B cell (primary cell): ENCODE data around the gene PYDC1. TPM values are rescaled to one million over a fixed set of nuclear protein-coding genes. Genes with fewer than 3 reads are reported as not detected.

Source experiments
- ATAC-seq: fragments of 200-7000 bp; cut with Tn5 transposase; one replicate; pipeline ENCODE4 v1.10.0; 2021; ENCODE audit warnings: low read depth, mild to moderate bottlenecking, moderate number of reproducible peaks, moderate library complexity
- CTCF ChIA-PET: fragments of 350-600 bp; sonication (Branson Sonifier 250); formaldehyde crosslinking; loops from one replicate; lab custom pipeline; 2021; ENCODE audit warnings: antibody characterized with exemption, inconsistent platforms; lab: Charles Lee
- POLR2A ChIA-PET: fragments of 350-600 bp; sonication (Branson Sonifier 250); formaldehyde crosslinking; loops from one replicate; lab custom pipeline; 2021; ENCODE audit warnings: antibody characterized with exemption; lab: Charles Lee
- DNase-seq: peaks from one replicate; pipeline ENCODE4 v3.0.0; 2013
- H2AFZ ChIP-seq: 2 replicates; pipeline ENCODE4 v1.6.1; 2012; ENCODE audit warnings: mild to moderate bottlenecking, low read depth, low read length; ENCODE audit not compliant: insufficient read depth, poor library complexity, severe bottlenecking
- H3K27ac ChIP-seq, 2 donors: 1 replicate in 1 of 2; 2 replicates in 1 of 2; pipeline ENCODE4 v1.5.1; 2012 to 2013; ENCODE audit warnings: low read length in 2 of 2, mild to moderate bottlenecking in 2 of 2, moderate library complexity in 1 of 2
- H3K27me3 ChIP-seq, 4 experiments: fragments of 200-600 bp in 1 of 4; sonication (generic) in 1 of 4; replicated peaks in 1 of 4; 1 replicate in 2 of 4; 2 replicates in 2 of 4; pipeline versions ENCODE4 v1.6.1 to v1.7.0; 2013 to 2016; ENCODE audit warnings: low read length in 3 of 4, mild to moderate bottlenecking in 2 of 4, mixed read lengths in 1 of 4, moderate library complexity in 1 of 4; ENCODE audit not compliant: insufficient read depth in 4 of 4, control insufficient read depth in 3 of 4; ENCODE audit errors: control extremely low read depth in 1 of 4
- H3K36me3 ChIP-seq, 2 experiments: replicated peaks in 1 of 2; 1 replicate in 1 of 2; 2 replicates in 1 of 2; pipeline versions ENCODE4 v1.6.1 to v1.7.1; 2013; ENCODE audit warnings: low read length in 1 of 2; ENCODE audit not compliant: insufficient read depth in 2 of 2, control insufficient read depth in 1 of 2; ENCODE audit errors: control extremely low read depth in 1 of 2, extremely low read depth in 1 of 2
- H3K4me1 ChIP-seq, 2 donors: fragments of 200-600 bp in 1 of 2; sonication (generic) in 1 of 2; 1 replicate in 1 of 2; 2 replicates in 1 of 2; pipeline versions ENCODE4 v1.5.1 to v1.6.1; 2013 to 2017; ENCODE audit warnings: low read length in 2 of 2; ENCODE audit not compliant: control insufficient read depth in 2 of 2, insufficient read depth in 2 of 2
- H3K4me2 ChIP-seq: replicated peaks from 2 replicates; pipeline ENCODE3; 2012; ENCODE audit warnings: mild to moderate bottlenecking, low read depth, low read length; ENCODE audit not compliant: poor library complexity, severe bottlenecking
- H3K4me3 ChIP-seq, 5 experiments: fragments of 200-600 bp in 1 of 5; sonication (generic) in 1 of 5; 1 replicate in 3 of 5; 2 replicates in 2 of 5; pipeline versions ENCODE4 v1.5.1 to v1.7.0; 2011 to 2016; ENCODE audit warnings: low read length in 4 of 5, mild to moderate bottlenecking in 4 of 5, low read depth in 2 of 5, control low read depth in 1 of 5, moderate library complexity in 1 of 5; ENCODE audit not compliant: insufficient read depth in 1 of 5; ENCODE audit errors: control extremely low read depth in 1 of 5, extremely low read depth in 1 of 5
- H3K79me2 ChIP-seq: fragments of 200-600 bp; sonication (generic); one replicate; pipeline ENCODE4 v1.6.0; 2016; ENCODE audit warnings: low read length; ENCODE audit not compliant: control insufficient read depth, insufficient read depth
- H3K9ac ChIP-seq: fragments of 200-600 bp; sonication (generic); 2 replicates; pipeline ENCODE4 v1.6.1; 2017; ENCODE audit warnings: mild to moderate bottlenecking, low read length, moderate library complexity
- H3K9me3 ChIP-seq, 3 donors: one replicate each; pipeline versions ENCODE4 v1.6.1 to v1.7.1; 2013; ENCODE audit warnings: low read length in 2 of 3; ENCODE audit not compliant: control insufficient read depth in 2 of 3, insufficient read depth in 1 of 3; ENCODE audit errors: control extremely low read depth in 1 of 3
- H4K20me1 ChIP-seq: 2 replicates; pipeline ENCODE4 v1.6.0; 2012; ENCODE audit warnings: mild to moderate bottlenecking, low read length; ENCODE audit not compliant: insufficient read depth, control insufficient read depth, poor library complexity, severe bottlenecking
- H3K27ac Mint-ChIP-seq: one replicate; pipeline ENCODE4 v1.8.0; 2021; ENCODE audit warnings: mixed read lengths
- H3K27me3 Mint-ChIP-seq: one replicate; pipeline ENCODE4 v1.8.0; 2021; ENCODE audit warnings: mixed read lengths
- H3K4me1 Mint-ChIP-seq: one replicate; pipeline ENCODE4 v1.8.0; 2021; ENCODE audit warnings: mixed read lengths
- H3K4me3 Mint-ChIP-seq: one replicate; pipeline ENCODE4 v1.8.0; 2021; ENCODE audit warnings: mixed read lengths
- H3K9me3 Mint-ChIP-seq: one replicate; pipeline ENCODE4 v1.8.0; 2022; ENCODE audit warnings: mixed read lengths; ENCODE audit not compliant: insufficient read depth
- CTCF ChIP-seq: fragments of 200-600 bp; IDR thresholded peaks from one replicate; pipeline ENCODE4 v1.8.0; 2022; ENCODE audit warnings: antibody characterized with exemption, mild to moderate bottlenecking
- EZH2 ChIP-seq: IDR thresholded peaks from 2 replicates; pipeline ENCODE4 v1.6.1; 2012; ENCODE audit warnings: borderline replicate concordance, low read depth, mild to moderate bottlenecking, moderate library complexity, low read length; ENCODE audit not compliant: insufficient read depth, poor library complexity, severe bottlenecking
- WGBS: methylation state at CpG from one replicate; pipeline ENCODE4 v1.1.5; 2013; ENCODE audit warnings: missing lambda C conversion rate; ENCODE audit not compliant: insufficient coverage; 5-methylcytosine and 5-hydroxymethylcytosine counted together
- intact Hi-C: fragments of 100-400 bp; cut with micrococcal nuclease; formaldehyde crosslinking; loops from one replicate; pipeline ENCODE4 v1.10.0; 2022
- polyA plus RNA-seq: library from polyadenylated mRNA; depleted of rRNA; stranded (reverse); fragments of >200 nt; gene quantifications from 2 replicates; pipeline ENCODE4 v1.2.3, GENCODE V29; 2012
- total RNA-seq, 2 donors: library from RNA; stranded (reverse); fragments of 120-200 nt in 1 of 2; gene quantifications; 1 replicate in 1 of 2; 2 replicates in 1 of 2; pipeline versions ENCODE4 v1.2.3 to v1.2.4, GENCODE V29; 2013 to 2022

Gene PYDC1
- total and polyA plus RNA-seq, 2 donors (not counting 1 experiment from before 2014, with no cell fraction given) = not detected

GRCh38 chr16:31183432-31184428, 33.2 kb downstream of the PYDC1 start:
- peaks cover 58% of the 10 kb centered on the region for H3K4me1 Mint-ChIP-seq
- Histone ChIP-seq H3K36me3 (peaks cover 13 to 65% of the 10 kb centered on the region in 2 experiments), H3K4me3 (no peak overlapping the region), H4K20me1 (peaks cover 81% of the 10 kb centered on the region), H2AFZ (no peak overlapping the region), H3K27ac (no peak overlapping the region), H3K4me1 (peaks cover 22 to 37% of the 10 kb centered on the region in 2 donors), H3K9ac (no peak overlapping the region), H3K9me3 (no peaks in the 10 kb centered on the region), H3K27me3 (no peaks in the 10 kb centered on the region), H3K4me2 (no peak overlapping the region), H3K79me2 (peaks cover 78% of the 10 kb centered on the region)
- H3K27ac Mint-ChIP-seq = peak overlapping the region; percentile 4
- H3K4me3 Mint-ChIP-seq = peak overlapping the region; percentile 4
- no peaks in the 10 kb centered on the region for H3K27me3 Mint-ChIP-seq
- POLR2A ChIA-PET = interaction anchor here (0.9 to 1.1 kb wide), 3 partner anchors 10 to 19 kb away, joined by 3 to 7 read pairs (median 3); partner anchors contain the start of gene PYCARD
- ATAC-seq (no peak), DNase-seq (no peak)
- H3K9me3 Mint-ChIP-seq = no peaks in the 10 kb centered on the region
- TF ChIP-seq EZH2 = no peak
- no peak for TF ChIP-seq CTCF
- intact Hi-C loops = loop anchor here (10.0 kb wide), 2 partner anchors 79 to 691 kb away; partner anchors contain the start of genes BCKDK and ZNF267
- 98% methylated on average over 9 of the region's 10 CpGs for WGBS
- CTCF ChIA-PET = interaction anchor here (1.0 to 2.5 kb wide), 3 partner anchors 41 to 309 kb away, joined by 3 to 12 read pairs (median 6); no protein-coding TSS in a partner anchor
